HG03558 (cell line): ENCODE results near the gene WDFY1.

Experiments
- ATAC-seq: cut with Tn5 transposase; IDR thresholded peaks from one replicate; pipeline ENCODE4 v1.9.1; 2021; ENCODE audit warnings: moderate number of reproducible peaks; ENCODE audit not compliant: unreplicated experiment; ENCODE audit errors: extremely low read depth

The WDFY1 gene

GRCh38 chr2:223865124-223865523 lies 80.0 kb downstream of the WDFY1 start:
- no peak for ATAC-seq

GRCh38 chr2:223863491-223863890 lies 81.6 kb downstream of the WDFY1 start:
- ATAC-seq, result no peak

- no peak for ATAC-seq
These were observed 84.1 kb downstream of the WDFY1 start for GRCh38 chr2:223860809-223861738.

- no peak for ATAC-seq
These were observed 86.1 kb downstream of the WDFY1 start for GRCh38 chr2:223859070-223859469.

GRCh38 chr2:223856584-223856983 lies 88.6 kb downstream of the WDFY1 start:
- no peak for ATAC-seq

- no peak for ATAC-seq
These were observed 89.1 kb downstream of the WDFY1 start for GRCh38 chr2:223856021-223856420.

- ATAC-seq, result no peak
These were observed 89.7 kb downstream of the WDFY1 start for GRCh38 chr2:223855426-223855825.

GRCh38 chr2:223854741-223855140 lies 90.4 kb downstream of the WDFY1 start:
- ATAC-seq, result no peak

- no peak for ATAC-seq
These were observed 91.7 kb downstream of the WDFY1 start for GRCh38 chr2:223853425-223853837.

GRCh38 chr2:223852281-223852795 lies 92.8 kb downstream of the WDFY1 start:
- no peak for ATAC-seq

- ATAC-seq, result no peak
These were observed 97.7 kb downstream of the WDFY1 start for GRCh38 chr2:223847410-223847809.

GRCh38 chr2:223846515-223846914 lies 98.6 kb downstream of the WDFY1 start:
- ATAC-seq, result no peak

GRCh38 chr2:223841436-223842190 lies 103.5 kb downstream of the WDFY1 start:
- no peak for ATAC-seq

- peak; percentile 49 for ATAC-seq
These were observed 107.7 kb downstream of the WDFY1 start, which contains the start of gene AP1S3 for GRCh38 chr2:223837287-223838061. AP1S3 (minus strand) TSS chr2:223837582; CDS start chr2:223837450, 132 bp downstream.

- peak; percentile 47 for ATAC-seq
These were observed 109.2 kb downstream of the WDFY1 start for GRCh38 chr2:223835701-223836532.

- ATAC-seq, result no peak
These were observed 110.7 kb downstream of the WDFY1 start for GRCh38 chr2:223834431-223834830.

GRCh38 chr2:223832241-223832903 lies 112.8 kb downstream of the WDFY1 start:
- ATAC-seq, result no peak

GRCh38 chr2:223829128-223829527 lies 116.0 kb downstream of the WDFY1 start:
- no peak for ATAC-seq

- no peak for ATAC-seq
These were observed 116.8 kb downstream of the WDFY1 start for GRCh38 chr2:223828314-223828713.
